Measurements from ENCODE around the gene EXOC1. TPM values are rescaled to one million over a fixed set of nuclear protein-coding genes. Genes with fewer than 3 reads are reported as not detected.
A peak's percentile ranks its signal among the peaks of the same experiment; 100 is the strongest.

EXOC1 gene
- total and polyA plus RNA-seq, 7 donors: 11.0 to 23.8 (median 17.0) TPM

DNA sequence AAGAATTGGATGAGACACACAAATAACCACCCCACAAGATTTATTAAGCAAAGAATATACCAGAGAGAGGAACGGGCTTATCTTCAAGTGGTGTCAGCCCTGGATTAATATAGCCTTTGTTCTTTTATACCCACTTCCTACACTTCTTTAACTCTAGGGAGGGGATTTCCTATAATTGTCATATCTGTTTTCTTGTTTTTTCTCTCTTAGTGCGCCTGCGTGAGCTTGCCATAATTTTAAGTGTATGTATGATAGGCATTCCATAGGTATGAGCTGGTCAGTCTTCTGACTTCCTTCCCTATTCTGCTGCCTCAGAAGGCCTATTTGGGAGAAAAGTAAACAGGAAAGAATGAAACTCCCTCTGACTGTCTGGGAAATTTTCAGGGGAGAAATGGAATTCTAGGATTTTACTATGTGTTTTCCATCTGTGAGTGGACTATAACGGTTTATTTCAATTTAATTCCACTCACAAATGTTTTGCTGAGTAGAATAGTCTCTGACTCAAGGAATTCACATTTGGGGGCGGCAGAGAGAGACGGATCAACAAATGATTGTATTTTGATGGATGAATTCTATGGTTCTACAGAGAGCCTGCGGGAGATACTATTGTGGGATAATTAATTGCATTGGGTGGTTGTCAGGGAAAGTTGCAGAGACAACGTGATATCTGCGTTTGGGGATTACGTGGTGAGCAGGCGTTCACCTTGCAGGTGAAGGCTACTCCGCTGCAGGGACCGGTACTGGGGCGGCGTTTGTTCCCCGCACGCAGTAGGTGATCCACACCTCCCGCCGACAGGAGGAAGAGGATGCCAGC is 94.7 kb downstream of the EXOC1 start:
- Histone ChIP-seq H3K27me3 (ENCODE audit: insufficient read depth in 3 of 3, low read length in 2 of 3) (no peaks in the 10 kb centered on the region), H3K27ac (peak overlapping the region; percentile 81), H3K4me1 (peaks cover 3% of the 10 kb centered on the region), H3K4me3 (peak overlapping the region; percentile 83), H3K9me3 (no peaks in the 10 kb centered on the region), H3K36me3 (ENCODE audit: insufficient read depth in 1 of 2, low read depth in 1 of 2) (no peaks in the 10 kb centered on the region)
- 8 to 9% (median 9%) methylated on average over 17 to 19 of the region's 19 CpGs for WGBS, 3 donors
- TF ChIP-seq, protein P1, sequence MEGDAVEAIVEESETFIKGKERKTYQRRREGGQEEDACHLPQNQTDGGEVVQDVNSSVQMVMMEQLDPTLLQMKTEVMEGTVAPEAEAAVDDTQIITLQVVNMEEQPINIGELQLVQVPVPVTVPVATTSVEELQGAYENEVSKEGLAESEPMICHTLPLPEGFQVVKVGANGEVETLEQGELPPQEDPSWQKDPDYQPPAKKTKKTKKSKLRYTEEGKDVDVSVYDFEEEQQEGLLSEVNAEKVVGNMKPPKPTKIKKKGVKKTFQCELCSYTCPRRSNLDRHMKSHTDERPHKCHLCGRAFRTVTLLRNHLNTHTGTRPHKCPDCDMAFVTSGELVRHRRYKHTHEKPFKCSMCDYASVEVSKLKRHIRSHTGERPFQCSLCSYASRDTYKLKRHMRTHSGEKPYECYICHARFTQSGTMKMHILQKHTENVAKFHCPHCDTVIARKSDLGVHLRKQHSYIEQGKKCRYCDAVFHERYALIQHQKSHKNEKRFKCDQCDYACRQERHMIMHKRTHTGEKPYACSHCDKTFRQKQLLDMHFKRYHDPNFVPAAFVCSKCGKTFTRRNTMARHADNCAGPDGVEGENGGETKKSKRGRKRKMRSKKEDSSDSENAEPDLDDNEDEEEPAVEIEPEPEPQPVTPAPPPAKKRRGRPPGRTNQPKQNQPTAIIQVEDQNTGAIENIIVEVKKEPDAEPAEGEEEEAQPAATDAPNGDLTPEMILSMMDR (IDR thresholded peaks at IDR 0.05): no peak
- intact Hi-C loops (cut with DNase I): loop anchor here (2.0 to 5.0 kb wide), 2 partner anchors 353 to 354 kb away; no protein-coding TSS in a partner anchor
- no peak for ATAC-seq
- DNase-seq: no peak

- intact Hi-C loops (cut with DNase I): loop anchor here (2.0 to 5.0 kb wide), 2 partner anchors 352 to 353 kb away; no protein-coding TSS in a partner anchor
- TF ChIP-seq, protein P1 (IDR thresholded peaks at IDR 0.05): peak; percentile 94
- ATAC-seq (peak; percentile 98 to 100 (median 98)), DNase-seq (peak; percentile 95 to 98)
- peak within 1 kb of the TSS; percentile 81 for H3K27ac ChIP-seq
- H3K4me3 ChIP-seq: peak within 1 kb of the TSS; percentile 83
- peaks cover 0 to 1% of the 10 kb centered on the region in 2 donors for H3K36me3 ChIP-seq (ENCODE audit: insufficient read depth in 1 of 2, low read depth in 1 of 2)
- peaks cover 3% of the 10 kb centered on the region for H3K4me1 ChIP-seq
- H3K27me3 ChIP-seq (ENCODE audit: insufficient read depth in 3 of 3, low read length in 2 of 3): no peaks in the 10 kb centered on the region
- 0 to 1% (median 0%) methylated on average over 34 to 77 of the region's 77 CpGs for WGBS, 3 donors
- no peaks in the 10 kb centered on the region for H3K9me3 ChIP-seq
Measured at GRCh38 chr4:55948726-55949481, 95.5 kb downstream of the EXOC1 start, which contains the start of gene CEP135. Gene CEP135 (plus strand): TSS chr4:55948945. CDS start chr4:55952131, 3,186 bp downstream.

- DNase-seq (no peak), ATAC-seq (no peak)
- no peaks in the 10 kb centered on the region for H3K27me3 ChIP-seq (ENCODE audit: insufficient read depth in 3 of 3, low read length in 2 of 3)
- WGBS, 3 donors: 8 to 14% (median 12%) methylated on average over 3 of the region's 3 CpGs
- no peaks in the 10 kb centered on the region for H3K9me3 ChIP-seq
- H3K4me1 ChIP-seq: peaks cover 3% of the 10 kb centered on the region
- H3K27ac ChIP-seq: peak overlapping the region; percentile 81
- peaks cover 0 to 7% of the 10 kb centered on the region in 2 donors for H3K36me3 ChIP-seq (ENCODE audit: insufficient read depth in 1 of 2, low read depth in 1 of 2)
- intact Hi-C loops (cut with DNase I): loop anchor here (2.0 to 5.0 kb wide), 2 partner anchors 351 to 353 kb away; no protein-coding TSS in a partner anchor
- peak overlapping the region; percentile 83 for H3K4me3 ChIP-seq
- TF ChIP-seq, protein P1 (IDR thresholded peaks at IDR 0.05): no peak
Measured at GRCh38 chr4:55949482-55949802, 96.0 kb downstream of the EXOC1 start.

DNA sequence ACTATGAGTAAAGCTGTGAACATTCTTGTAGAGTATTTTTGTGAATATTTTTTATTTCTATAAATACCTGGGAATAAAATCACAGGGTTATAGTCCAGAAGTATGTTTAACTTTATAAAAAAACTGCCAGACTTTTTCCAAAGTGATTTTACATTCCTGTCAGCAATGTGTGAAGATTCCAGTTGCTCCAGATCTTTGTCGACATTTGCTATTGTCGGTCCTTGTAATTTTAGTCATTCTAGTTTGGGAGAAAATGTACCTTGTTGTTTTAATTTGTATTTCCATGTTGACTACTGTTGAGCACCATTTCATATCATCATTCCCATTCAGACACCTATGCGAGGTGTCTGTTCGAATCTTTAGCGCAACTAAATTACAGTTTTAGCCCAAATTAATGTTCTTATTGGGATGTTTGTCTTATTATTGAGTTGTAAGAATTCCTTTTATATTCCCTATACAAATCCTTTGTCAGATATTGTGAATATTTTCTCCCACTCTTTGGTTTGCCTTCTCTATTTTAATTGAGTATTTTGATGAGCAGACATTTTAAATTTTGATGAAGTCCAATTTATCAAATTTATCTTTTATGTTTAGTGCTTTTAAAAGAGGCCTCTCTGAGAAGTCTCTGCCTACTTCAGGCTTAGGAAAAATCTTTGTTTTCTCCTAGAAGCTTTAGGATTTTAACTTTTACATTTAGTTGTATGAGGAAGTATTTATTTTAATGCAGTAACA is 97.9 kb downstream of the EXOC1 start:
- intact Hi-C loops (cut with DNase I): no loop called here
- 96 to 98% (median 97%) methylated on average over 5 of the region's 5 CpGs for WGBS, 3 donors
- H3K4me3 ChIP-seq: no peak overlapping the region
- H3K36me3 ChIP-seq (ENCODE audit: insufficient read depth in 1 of 2, low read depth in 1 of 2): peaks cover 4 to 25% of the 10 kb centered on the region in 2 donors
- no peaks in the 10 kb centered on the region for H3K27me3 ChIP-seq (ENCODE audit: insufficient read depth in 3 of 3, low read length in 2 of 3)
- ATAC-seq: no peak
- H3K27ac ChIP-seq: no peak overlapping the region
- H3K4me1 ChIP-seq: peaks cover 3% of the 10 kb centered on the region
- DNase-seq: no peak
- no peaks in the 10 kb centered on the region for H3K9me3 ChIP-seq
- TF ChIP-seq, protein P1 (IDR thresholded peaks at IDR 0.05): no peak

Other genes with a start within 250 kb of the EXOC1 start
- not detected for gene NMU, start 217.3 kb upstream of the EXOC1 start, total RNA-seq
- not detected for gene NMU, start 217.3 kb upstream of the EXOC1 start, polyA plus RNA-seq
- gene EXOC1L, start 33.9 kb upstream of the EXOC1 start, total RNA-seq: not detected
- not detected for gene EXOC1L, start 33.9 kb upstream of the EXOC1 start, polyA plus RNA-seq
- 1 to 10 TPM; 1.1 to 1.8 (median 1.7) TPM for gene CEP135, start 95.3 kb downstream of the EXOC1 start, total RNA-seq
- gene CEP135, start 95.3 kb downstream of the EXOC1 start, polyA plus RNA-seq: 1 to 10 TPM in 2 of 3 donors, under 1 TPM in 1; 0.55 to 2.0 (median 1.5) TPM

Measured in psoas muscle (tissue), 8 donors.